Measurements from ENCODE around the gene SSR1. TPM values are rescaled to one million over a fixed set of nuclear protein-coding genes. Genes with fewer than 3 reads are reported as not detected.

SSR1 gene
- 100 to 1,000 TPM; 157 to 162 TPM for total RNA-seq

GRCh38 chr6:7312616-7313504, at the start of gene SSR1:
TSS of gene SSR1 (minus strand) at chr6:7313199. CDS start at chr6:7313120, 79 bp downstream.

Other genes starting within 250 kb of the SSR1 start
- gene RREB1, start 205.2 kb downstream of the SSR1 start, total RNA-seq = 10 to 100 TPM; 34.2 to 35.0 TPM
- gene CAGE1, start 76.5 kb upstream of the SSR1 start, total RNA-seq = not detected
- gene RIOK1, start 76.6 kb upstream of the SSR1 start, total RNA-seq = 10 to 100 TPM; 27.4 to 30.5 TPM
- gene DSP, start 228.5 kb upstream of the SSR1 start, total RNA-seq = under 1 TPM; 0.15 to 0.19 TPM